Omental fat pad (tissue), 4 donors: ENCODE data around the gene PSME2. TPM values are rescaled to one million over a fixed set of nuclear protein-coding genes. Genes with fewer than 3 reads are reported as not detected.

ENCODE experiments used
- ATAC-seq: fragments of 150-250 bp; one replicate; pipeline ENCODE4 v1.9.1; 2016; ENCODE audit warnings: mild to moderate bottlenecking, moderate library complexity; ENCODE audit not compliant: low FRiP score
- DNase-seq: peaks from one replicate; pipeline ENCODE4 v3.0.0-alpha.2; 2019; ENCODE audit warnings: low spot score
- CTCF ChIP-seq, 3 donors: fragments of 450-650 bp; IDR thresholded peaks; one replicate each; pipeline ENCODE4 v1.5.1; 2016 to 2017; ENCODE audit warnings: antibody characterized with exemption in 3 of 3, mild to moderate bottlenecking in 3 of 3, moderate library complexity in 2 of 3
- total RNA-seq, 4 donors: library from RNA; depleted of rRNA; stranded (reverse); fragments of >200 nt; gene quantifications; one replicate each; pipeline ENCODE4 v1.1.0, GENCODE V29; 2016

PSME2 gene
- total RNA-seq, 4 donors from 2014 or later = 32.8 to 86.4 (median 70.3) TPM

- no peak for TF ChIP-seq CTCF (IDR thresholded peaks at IDR 0.05)
- DNase-seq = no peak
- ATAC-seq = no peak
These were observed 25.2 kb downstream of the PSME2 start for GRCh38 chr14:24121210-24121609.

DNA sequence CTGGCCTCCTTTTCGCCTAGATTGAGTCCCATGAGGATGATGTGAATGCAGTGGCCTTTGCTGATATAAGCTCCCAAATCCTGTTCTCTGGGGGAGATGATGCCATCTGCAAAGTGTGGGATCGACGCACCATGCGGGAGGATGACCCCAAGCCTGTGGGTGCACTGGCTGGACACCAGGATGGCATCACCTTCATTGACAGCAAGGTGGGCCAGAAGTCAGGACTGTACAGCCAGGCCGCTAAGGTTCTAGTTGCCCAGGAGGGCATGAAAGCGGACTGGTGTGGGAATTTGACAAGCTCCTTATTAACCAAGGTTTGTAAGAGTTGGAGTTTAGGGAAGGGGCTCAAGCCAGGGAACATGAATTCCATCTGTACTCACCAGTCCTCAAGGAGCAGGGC lies 26.7 kb downstream of the PSME2 start:
- ATAC-seq = no peak
- no peak for TF ChIP-seq CTCF (IDR thresholded peaks at IDR 0.05)
- DNase-seq = no peak

- no peak for ATAC-seq
These were observed 29.2 kb downstream of the PSME2 start for GRCh38 chr14:24117179-24117578.

GRCh38 chr14:24116128-24116814 lies 30.1 kb downstream of the PSME2 start:
- TF ChIP-seq CTCF (IDR thresholded peaks at IDR 0.05) = no peak
- ATAC-seq = no peak
- DNase-seq = no peak

More at GRCh38 chr14:24117179-24117578, 29.2 kb downstream of the PSME2 start:
- DNase-seq = no peak
- no peak for TF ChIP-seq CTCF (IDR thresholded peaks at IDR 0.05)

DNA sequence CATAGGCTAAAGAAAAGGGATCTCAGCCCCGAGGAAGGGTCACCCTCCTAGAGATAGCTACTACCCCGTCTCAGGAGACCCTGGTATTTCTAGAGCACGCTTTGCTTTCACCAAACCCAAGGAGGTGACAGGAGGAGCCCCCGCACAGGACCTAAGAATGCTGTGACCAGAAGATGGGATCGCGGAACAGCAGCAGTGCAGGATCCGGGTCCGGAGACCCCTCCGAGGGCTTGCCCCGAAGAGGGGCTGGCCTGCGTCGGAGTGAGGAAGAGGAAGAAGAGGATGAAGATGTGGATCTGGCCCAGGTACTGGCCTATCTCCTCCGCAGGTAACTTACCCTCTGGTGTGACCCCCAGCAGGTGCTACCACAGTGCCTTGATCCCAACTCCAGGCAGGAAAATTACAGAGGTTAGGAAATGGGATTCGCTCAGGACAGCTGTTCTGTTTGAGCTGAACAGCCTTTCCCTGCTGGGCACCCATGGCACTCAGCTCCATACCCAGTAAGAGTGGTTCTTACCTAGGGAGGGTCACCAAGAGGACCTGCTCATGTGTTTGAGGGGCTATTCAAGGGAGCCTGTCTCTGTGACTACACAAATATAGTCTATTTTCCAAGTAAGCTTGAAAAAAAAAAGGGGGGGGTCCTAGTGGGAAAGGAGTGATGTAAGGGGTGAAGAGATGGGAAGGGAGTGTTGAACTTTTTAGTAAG lies 30.8 kb downstream of the PSME2 start:
- DNase-seq (no peak), ATAC-seq (no peak)
- TF ChIP-seq CTCF (IDR thresholded peaks at IDR 0.05) = no peak

DNA sequence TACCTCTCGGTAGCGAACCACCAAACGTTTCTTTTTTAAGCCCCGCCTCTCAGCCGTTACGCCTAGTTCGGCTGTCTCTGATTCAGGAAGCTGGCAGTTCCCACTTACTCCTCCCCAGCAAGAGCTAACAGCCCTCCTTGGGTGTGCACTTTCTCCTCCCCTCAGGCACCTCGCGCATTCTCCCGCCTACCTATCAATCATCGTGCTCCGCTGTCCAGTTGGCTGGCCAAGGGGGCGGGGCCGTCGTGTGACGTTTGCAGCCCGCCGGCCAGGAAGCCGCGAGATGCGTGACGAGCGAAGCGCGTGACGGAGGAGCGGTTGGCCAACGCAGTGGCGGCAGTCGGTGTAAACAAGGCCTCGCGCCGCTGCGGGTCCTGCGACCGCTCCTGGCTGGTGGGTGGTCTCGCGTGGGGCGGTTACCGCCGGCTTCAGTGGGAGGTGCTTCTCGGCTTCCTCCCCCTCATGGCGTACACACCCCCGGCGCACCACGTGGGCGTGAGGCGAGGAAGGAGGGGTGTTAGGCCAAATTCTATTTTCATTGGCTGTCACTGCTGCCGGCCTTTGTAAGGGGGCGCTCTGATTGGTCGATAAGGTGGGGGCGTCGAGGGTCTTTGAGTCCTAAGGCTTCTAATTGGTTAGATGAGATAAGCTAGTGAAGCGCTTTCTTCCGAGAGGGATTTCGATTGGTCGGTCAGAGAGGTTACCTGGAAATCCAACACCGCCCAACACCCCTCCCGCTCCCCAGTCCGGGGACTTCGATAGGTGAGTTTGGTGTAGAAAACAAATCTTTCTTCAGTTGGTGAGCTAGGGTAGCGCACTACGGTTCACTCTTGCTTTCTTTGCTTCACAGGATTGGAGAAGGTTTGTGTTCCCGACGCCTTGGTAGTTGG lies 31.6 kb downstream of the PSME2 start, which contains the start of the genes DCAF11 and NRL:
DCAF11 (plus strand) TSS at position 246 of the 890 bp plus-strand sequence. CDS start 818 bp downstream, outside the sequence.
NRL (minus strand) TSS at position 418 of the 890 bp plus-strand sequence. CDS start 32,101 bp downstream, outside the sequence.
- TF ChIP-seq CTCF (IDR thresholded peaks at IDR 0.05) = no peak
- ATAC-seq (peak; percentile 97), DNase-seq (peak; percentile 92)
